Panc1 (cell line): ENCODE data around the gene TMPRSS6. TPM values are rescaled to one million over a fixed set of nuclear protein-coding genes. Genes with fewer than 3 reads are reported as not detected.

ENCODE experiments used
- ATAC-seq: fragments of 200-7000 bp; cut with Tn5 transposase; 2 replicates; pipeline ENCODE4 v1.9.1; 2020; ENCODE audit warnings: mild to moderate bottlenecking, moderate library complexity
- BruUV-seq: library from RNA; stranded (reverse); fragments of 400-500 nt; replicated peaks from 2 replicates; lab custom pipeline; 2021; lab: Mats Ljungman, UMichigan
- CTCF ChIA-PET: fragments of 300-600 bp; sonication (Branson Sonifier 250); formaldehyde crosslinking; loops from one replicate; lab custom pipeline; 2022; ENCODE audit warnings: antibody characterized with exemption; lab: Charles Lee
- POLR2A ChIA-PET: fragments of 300-600 bp; sonication (Branson Sonifier 250); formaldehyde crosslinking; loops from one replicate; lab custom pipeline; 2022; ENCODE audit warnings: antibody characterized with exemption; lab: Charles Lee
- DNase-seq: peaks from one replicate; pipeline ENCODE4 v3.0.0-alpha.2; 2010; ENCODE audit warnings: low read depth, low spot score
- H3K27ac ChIP-seq: 2 replicates; pipeline ENCODE4 v1.5.1; 2011; ENCODE audit warnings: mild to moderate bottlenecking, low read length, inconsistent platforms
- H3K27me3 ChIP-seq: fragments of 200-500 bp; sonication (Bioruptor generic); 2 replicates; pipeline ENCODE4 v1.6.0; 2014; ENCODE audit warnings: low read length, inconsistent platforms; ENCODE audit not compliant: control insufficient read depth, insufficient read depth
- H3K36me3 ChIP-seq: fragments of 200-500 bp; sonication (Bioruptor generic); 2 replicates; pipeline ENCODE4 v1.5.1; 2014; ENCODE audit warnings: inconsistent platforms, mild to moderate bottlenecking, low read length, moderate library complexity; ENCODE audit not compliant: control insufficient read depth, insufficient read depth
- H3K4me1 ChIP-seq: 2 replicates; pipeline ENCODE4 v1.5.1; 2011; ENCODE audit warnings: inconsistent platforms, mild to moderate bottlenecking, low read length, moderate library complexity; ENCODE audit not compliant: control insufficient read depth, insufficient read depth
- H3K4me3 ChIP-seq, 2 experiments: 2 replicates each; pipeline ENCODE4 v1.5.1; 2011 to 2012; ENCODE audit warnings: low read depth in 2 of 2, low read length in 2 of 2, mild to moderate bottlenecking in 2 of 2, inconsistent platforms in 1 of 2, moderate library complexity in 1 of 2
- H3K9me3 ChIP-seq: fragments of 200-500 bp; sonication (Bioruptor generic); 2 replicates; pipeline ENCODE4 v1.5.1; 2014; ENCODE audit warnings: low read depth, mild to moderate bottlenecking, inconsistent platforms, low read length, moderate library complexity; ENCODE audit not compliant: control insufficient read depth, insufficient read depth
- POLR2AphosphoS5 ChIP-seq: IDR thresholded peaks from 2 replicates; pipeline ENCODE4 v1.6.1; 2012; ENCODE audit warnings: mild to moderate bottlenecking, low read depth, low read length, moderate library complexity
- SIN3A ChIP-seq: IDR thresholded peaks from 2 replicates; pipeline ENCODE4 v1.6.1; 2012; ENCODE audit warnings: low read depth, mild to moderate bottlenecking, low read length, moderate library complexity, borderline replicate concordance; ENCODE audit not compliant: insufficient read depth
- TCF7L2 ChIP-seq: IDR thresholded peaks from 2 replicates; pipeline ENCODE4 v1.6.1; 2011; ENCODE audit warnings: mild to moderate bottlenecking, low read depth, low read length, inconsistent platforms
- in situ Hi-C: cut with HindIII; loops from 2 replicates; pipeline ENCODE4 v1.10.0; 2016; ENCODE audit warnings: low sequenced_read_pairs, low pct_unique_long_range_greater_than_20kb
- intact Hi-C: fragments of 100-400 bp; cut with micrococcal nuclease; formaldehyde crosslinking; loops from one replicate; pipeline ENCODE4 v1.10.0; 2022; ENCODE audit not compliant: unreplicated experiment
- total RNA-seq: library from RNA; stranded (reverse); gene quantifications from one replicate; pipeline ENCODE4 v1.2.1, GENCODE V29; 2021; ENCODE audit not compliant: unreplicated experiment
- TF ChIP-seq, protein P1 (sequence below), 2 experiments: IDR thresholded peaks; 2 replicates each; pipeline ENCODE4 v1.6.1; 2011 to 2012; ENCODE audit warnings: low read depth in 2 of 2, control low read depth in 1 of 2, low read length in 1 of 2, mild to moderate bottlenecking in 1 of 2, moderate library complexity in 1 of 2; ENCODE audit not compliant: insufficient read depth in 1 of 2
- TF ChIP-seq, protein P2 (sequence below): fragments of 450-650 bp; IDR thresholded peaks from 2 replicates; pipeline ENCODE4 v1.5.1; 2017; ENCODE audit warnings: mild to moderate bottlenecking

TMPRSS6 gene
- total RNA-seq, 1 experiment from 2014 or later = not detected

DNA sequence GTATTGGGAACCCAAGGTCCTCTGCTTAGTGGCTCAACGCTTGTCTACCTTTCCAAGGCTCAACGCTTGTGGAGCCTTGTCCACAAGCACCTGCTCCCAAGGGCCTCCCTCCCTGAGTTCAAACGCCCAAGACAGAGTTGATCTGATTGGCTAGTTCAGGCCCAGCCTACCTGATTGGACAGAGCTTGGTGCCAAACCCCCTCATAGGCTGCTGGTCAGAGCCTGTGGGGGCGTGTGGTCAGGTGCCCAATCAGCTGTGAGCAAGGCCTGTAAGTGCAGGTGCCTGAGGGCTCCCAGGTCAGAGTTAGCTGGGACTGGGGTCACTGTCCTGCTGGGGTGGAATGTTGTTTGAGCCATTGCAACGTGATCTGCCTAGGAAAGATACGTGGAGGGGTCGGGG is 16.9 kb upstream of the TMPRSS6 start:
- Histone ChIP-seq H3K27me3 (no peaks in the 10 kb centered on the region), H3K4me3 (no peak overlapping the region), H3K27ac (no peak overlapping the region), H3K36me3 (no peaks in the 10 kb centered on the region), H3K4me1 (no peaks in the 10 kb centered on the region), H3K9me3 (no peaks in the 10 kb centered on the region)
- POLR2A ChIA-PET = no interaction called here
- CTCF ChIA-PET = interaction anchor here (0.7 kb wide), 1 partner anchor 73 kb away, joined by 3 read pairs; no protein-coding TSS in a partner anchor
- DNase-seq (no peak), ATAC-seq (no peak)
- in situ Hi-C loops (no loop called here), intact Hi-C loops (no loop called here)
- TF ChIP-seq, protein P1, sequence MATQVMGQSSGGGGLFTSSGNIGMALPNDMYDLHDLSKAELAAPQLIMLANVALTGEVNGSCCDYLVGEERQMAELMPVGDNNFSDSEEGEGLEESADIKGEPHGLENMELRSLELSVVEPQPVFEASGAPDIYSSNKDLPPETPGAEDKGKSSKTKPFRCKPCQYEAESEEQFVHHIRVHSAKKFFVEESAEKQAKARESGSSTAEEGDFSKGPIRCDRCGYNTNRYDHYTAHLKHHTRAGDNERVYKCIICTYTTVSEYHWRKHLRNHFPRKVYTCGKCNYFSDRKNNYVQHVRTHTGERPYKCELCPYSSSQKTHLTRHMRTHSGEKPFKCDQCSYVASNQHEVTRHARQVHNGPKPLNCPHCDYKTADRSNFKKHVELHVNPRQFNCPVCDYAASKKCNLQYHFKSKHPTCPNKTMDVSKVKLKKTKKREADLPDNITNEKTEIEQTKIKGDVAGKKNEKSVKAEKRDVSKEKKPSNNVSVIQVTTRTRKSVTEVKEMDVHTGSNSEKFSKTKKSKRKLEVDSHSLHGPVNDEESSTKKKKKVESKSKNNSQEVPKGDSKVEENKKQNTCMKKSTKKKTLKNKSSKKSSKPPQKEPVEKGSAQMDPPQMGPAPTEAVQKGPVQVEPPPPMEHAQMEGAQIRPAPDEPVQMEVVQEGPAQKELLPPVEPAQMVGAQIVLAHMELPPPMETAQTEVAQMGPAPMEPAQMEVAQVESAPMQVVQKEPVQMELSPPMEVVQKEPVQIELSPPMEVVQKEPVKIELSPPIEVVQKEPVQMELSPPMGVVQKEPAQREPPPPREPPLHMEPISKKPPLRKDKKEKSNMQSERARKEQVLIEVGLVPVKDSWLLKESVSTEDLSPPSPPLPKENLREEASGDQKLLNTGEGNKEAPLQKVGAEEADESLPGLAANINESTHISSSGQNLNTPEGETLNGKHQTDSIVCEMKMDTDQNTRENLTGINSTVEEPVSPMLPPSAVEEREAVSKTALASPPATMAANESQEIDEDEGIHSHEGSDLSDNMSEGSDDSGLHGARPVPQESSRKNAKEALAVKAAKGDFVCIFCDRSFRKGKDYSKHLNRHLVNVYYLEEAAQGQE (IDR thresholded peaks at IDR 0.05; ENCODE audit: insufficient read depth in 1 of 2, low read depth in 2 of 2, low read length in 1 of 2) = no peak
- TF ChIP-seq SIN3A (no peak), TCF7L2 (no peak), POLR2AphosphoS5 (no peak)
- TF ChIP-seq, protein P2, sequence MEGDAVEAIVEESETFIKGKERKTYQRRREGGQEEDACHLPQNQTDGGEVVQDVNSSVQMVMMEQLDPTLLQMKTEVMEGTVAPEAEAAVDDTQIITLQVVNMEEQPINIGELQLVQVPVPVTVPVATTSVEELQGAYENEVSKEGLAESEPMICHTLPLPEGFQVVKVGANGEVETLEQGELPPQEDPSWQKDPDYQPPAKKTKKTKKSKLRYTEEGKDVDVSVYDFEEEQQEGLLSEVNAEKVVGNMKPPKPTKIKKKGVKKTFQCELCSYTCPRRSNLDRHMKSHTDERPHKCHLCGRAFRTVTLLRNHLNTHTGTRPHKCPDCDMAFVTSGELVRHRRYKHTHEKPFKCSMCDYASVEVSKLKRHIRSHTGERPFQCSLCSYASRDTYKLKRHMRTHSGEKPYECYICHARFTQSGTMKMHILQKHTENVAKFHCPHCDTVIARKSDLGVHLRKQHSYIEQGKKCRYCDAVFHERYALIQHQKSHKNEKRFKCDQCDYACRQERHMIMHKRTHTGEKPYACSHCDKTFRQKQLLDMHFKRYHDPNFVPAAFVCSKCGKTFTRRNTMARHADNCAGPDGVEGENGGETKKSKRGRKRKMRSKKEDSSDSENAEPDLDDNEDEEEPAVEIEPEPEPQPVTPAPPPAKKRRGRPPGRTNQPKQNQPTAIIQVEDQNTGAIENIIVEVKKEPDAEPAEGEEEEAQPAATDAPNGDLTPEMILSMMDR = no peak
- BruUV-seq = no TSS peak

DNA sequence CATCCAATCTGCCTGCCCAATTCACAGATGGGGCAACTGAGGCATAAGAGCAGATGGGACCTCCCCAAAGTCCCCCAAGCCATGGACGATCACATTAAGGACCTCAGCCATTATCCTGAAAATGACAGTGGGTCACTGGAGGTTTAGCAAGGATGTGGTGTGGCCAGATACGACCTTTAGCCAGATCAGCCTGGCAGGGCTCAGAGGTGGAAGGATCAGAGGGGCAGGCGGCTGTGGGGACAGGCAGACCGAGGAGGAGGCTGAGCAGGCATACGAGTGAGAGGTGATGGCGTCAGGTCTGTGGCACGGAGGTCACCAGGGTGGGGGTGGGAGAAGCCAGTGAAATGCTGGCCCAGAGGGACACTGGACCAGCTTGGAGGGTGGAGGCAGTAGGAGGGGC is 14.1 kb upstream of the TMPRSS6 start:
- in situ Hi-C loops = no loop called here

DNA sequence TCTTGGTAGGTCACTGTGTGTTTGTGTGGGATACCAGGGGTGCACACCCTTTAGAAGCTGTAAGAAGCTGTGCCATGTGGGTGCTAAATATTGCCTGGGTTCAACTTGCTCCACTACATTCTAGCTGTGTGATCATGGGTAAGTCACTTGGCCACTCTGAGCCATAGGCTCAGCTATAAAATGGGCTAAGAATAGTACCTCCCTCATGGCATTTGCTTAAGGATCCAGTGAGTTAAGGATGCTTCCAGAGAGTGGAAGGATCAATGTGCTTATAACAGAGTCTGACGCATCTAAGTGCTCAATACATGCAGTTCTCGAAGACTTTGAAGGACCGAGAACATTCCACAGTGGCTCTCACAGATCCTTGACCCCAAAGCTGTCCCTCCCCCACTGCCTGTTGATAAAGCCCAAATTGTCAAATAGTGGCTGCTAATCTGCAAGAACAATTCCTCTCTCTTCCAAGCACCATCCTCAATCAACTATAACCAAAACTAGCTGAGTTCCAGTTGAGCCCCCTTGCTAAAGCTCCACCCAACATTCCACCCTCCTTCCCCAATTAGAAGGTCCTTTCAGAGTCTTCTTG is 13.2 kb upstream of the TMPRSS6 start:
- Histone ChIP-seq H3K4me3 (no peak overlapping the region), H3K9me3 (no peaks in the 10 kb centered on the region), H3K36me3 (no peaks in the 10 kb centered on the region), H3K4me1 (no peaks in the 10 kb centered on the region), H3K27me3 (no peaks in the 10 kb centered on the region), H3K27ac (no peak overlapping the region)
- DNase-seq (no peak), ATAC-seq (no peak)
- TF ChIP-seq, protein P1 (IDR thresholded peaks at IDR 0.05; ENCODE audit: insufficient read depth in 1 of 2, low read depth in 2 of 2, low read length in 1 of 2) = no peak
- TF ChIP-seq, protein P2 = no peak
- no peak for TF ChIP-seq SIN3A
- no peak for TF ChIP-seq POLR2AphosphoS5
- TF ChIP-seq TCF7L2 = no peak
- BruUV-seq = no TSS peak
- intact Hi-C loops = no loop called here
- ChIA-PET POLR2A (interaction anchor here (0.5 to 0.6 kb wide), 2 partner anchors 77 to 1258 kb away, joined by 3 read pairs; no protein-coding TSS in a partner anchor), CTCF (no interaction called here)
- in situ Hi-C loops = no loop called here

More for the DNA sequence above, 14.1 kb upstream of the TMPRSS6 start:
- Histone ChIP-seq H3K27me3 (no peaks in the 10 kb centered on the region), H3K4me3 (no peak overlapping the region), H3K4me1 (no peaks in the 10 kb centered on the region), H3K9me3 (no peaks in the 10 kb centered on the region), H3K27ac (no peak overlapping the region), H3K36me3 (no peaks in the 10 kb centered on the region)
- intact Hi-C loops = no loop called here
- no TSS peak for BruUV-seq
- TF ChIP-seq POLR2AphosphoS5 = no peak
- no peak for ATAC-seq
- DNase-seq = no peak
- POLR2A ChIA-PET = no interaction called here
- CTCF ChIA-PET = no interaction called here
